Adrenal gland (tissue), 12 donors: ENCODE measurements around the gene COA1. TPM values are rescaled to one million over a fixed set of nuclear protein-coding genes. Genes with fewer than 3 reads are reported as not detected.

Experiments used
- DNase-seq, 7 donors: peaks; one replicate each; pipeline ENCODE4 v3.0.0-alpha.2; 2019 to 2020
- H3K27ac ChIP-seq, 5 donors: fragments of 200-600 bp; sonication (generic) in 4 of 5; 1 replicate in 3 of 5; 2 replicates in 2 of 5; pipeline versions ENCODE4 v1.5.1 to v1.8.0; 2016 to 2020; ENCODE audit warnings: mild to moderate bottlenecking in 1 of 5
- H3K27me3 ChIP-seq: fragments of 200-600 bp; 2 replicates; pipeline ENCODE4 v1.8.0; 2021
- H3K36me3 ChIP-seq, 2 donors: fragments of 200-600 bp; replicated peaks in 1 of 2; 1 replicate in 1 of 2; 2 replicates in 1 of 2; pipeline versions ENCODE4 v1.5.1 to v1.8.0; 2018 to 2022
- H3K4me1 ChIP-seq, 2 donors: fragments of 200-600 bp; replicated peaks in 1 of 2; 1 replicate in 1 of 2; 2 replicates in 1 of 2; pipeline versions ENCODE4 v1.5.1 to v1.8.0; 2018 to 2021
- H3K4me3 ChIP-seq, 4 donors: fragments of 200-600 bp; sonication (generic) in 3 of 4; one replicate each; pipeline ENCODE4 v1.5.1; 2016 to 2018
- H3K9me3 ChIP-seq, 3 donors: fragments of 200-600 bp; sonication (generic) in 1 of 3; replicated peaks in 1 of 3; 1 replicate in 2 of 3; 2 replicates in 1 of 3; pipeline versions ENCODE4 v1.5.1 to v1.8.0; 2016 to 2021
- POLR2A ChIP-seq, 2 donors: fragments of 450-650 bp; IDR thresholded peaks; one replicate each; pipeline ENCODE4 v1.6.1; 2017; ENCODE audit warnings: antibody characterized with exemption in 2 of 2, mild to moderate bottlenecking in 2 of 2, moderate library complexity in 1 of 2
- WGBS, 4 donors: extraction: QIAGEN DNeasy Blood & Tissue Kit in 2 of 4; methylation state at CpG; one replicate each; pipeline versions ENCODE4 v1.1.5 to v1.1.7; 2013 to 2017; 5-methylcytosine and 5-hydroxymethylcytosine counted together
- intact Hi-C, 2 donors: fragments of 100-400 bp; cut with DNase I; formaldehyde crosslinking; loops; one replicate each; pipeline versions ENCODE4 v1.14.1 to v1.15.0; 2022 to 2023
- polyA plus RNA-seq, 3 donors: library from polyadenylated mRNA; stranded (reverse); fragments of 200-250 nt in 2 of 3; fragments of 350-450 nt in 1 of 3; fragmentation: Illumina TruSeq in 1 of 3; extraction: RNeasy Lipid Tissue Mini Kit (QIAGEN cat#74804) in 1 of 3; gene quantifications; one replicate each; pipeline ENCODE4 v1.2.3, GENCODE V29; 2013 to 2014
- total RNA-seq, 9 donors: library from RNA; depleted of rRNA in 4 of 9; stranded (reverse); fragments of >200 nt in 4 of 9; fragments of 120-200 nt in 1 of 9; fragmentation: NEBNext Ultra II Directional in 1 of 9; extraction: Animal tissue kit (Norgen Biotek cat#: 25700) in 1 of 9; gene quantifications; one replicate each; pipeline versions ENCODE4 v1.1.0 to v1.2.4, GENCODE V29; 2013 to 2023
- TF ChIP-seq, protein P1 (sequence below), 6 experiments: fragments of 450-650 bp in 4 of 6; fragments of 200-600 bp in 2 of 6; sonication (generic) in 1 of 6; IDR thresholded peaks; 1 replicate in 5 of 6; 2 replicates in 1 of 6; pipeline versions ENCODE4 v1.5.1 to v1.8.0; 2016 to 2021; ENCODE audit warnings: antibody characterized with exemption in 6 of 6, mild to moderate bottlenecking in 2 of 6, moderate library complexity in 1 of 6
- donor health status: healthy with polysubstance abuse.
- donor health status: Bipolar disorder and iron deficiency.
- donor health status: DM: yes; HTN: yes; CAD: no.
- donor health status: DM: no; HTN: no; CAD: no.
- donor health status: DM: no; HTN: no; CAD: no.
- donor health status: DM: yes; HTN: yes; CAD: no.

The COA1 gene
- total and polyA plus RNA-seq, 12 donors = 19.0 to 60.0 (median 40.2) TPM

DNA sequence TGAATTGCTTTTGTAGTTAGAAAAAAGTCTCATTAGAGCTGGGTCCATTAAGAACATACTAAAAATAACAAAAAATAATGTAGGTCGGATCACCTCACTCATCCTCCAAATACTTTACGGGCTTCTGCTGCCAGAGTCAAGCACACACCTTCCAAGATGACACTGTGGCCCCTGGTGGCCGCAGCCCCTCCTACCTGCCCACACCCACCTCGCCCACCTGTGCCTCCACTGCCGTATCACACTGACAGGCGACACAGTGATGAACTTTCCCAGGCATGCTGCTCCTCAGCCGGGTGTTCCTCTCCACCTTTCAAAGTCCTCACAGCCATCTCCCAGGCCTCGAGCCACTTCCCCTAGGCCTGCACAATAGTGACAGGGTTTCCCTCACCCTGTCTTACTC, 85.5 kb downstream of the COA1 start:
- 78 to 90% (median 86%) methylated on average over 8 of the region's 8 CpGs for WGBS, 4 donors
- no peaks in the 10 kb centered on the region for H3K27me3 ChIP-seq
- H3K4me1 ChIP-seq = peaks cover 43 to 52% of the 10 kb centered on the region in 2 donors
- intact Hi-C loops = loop anchor here in 1 of 2 donors (10.0 kb wide), 1 partner anchor 49 kb away; no protein-coding TSS in a partner anchor
- peaks cover 0 to 2% of the 10 kb centered on the region in 2 donors for H3K36me3 ChIP-seq
- H3K4me3 ChIP-seq = no peak overlapping the region
- no peaks in the 10 kb centered on the region for H3K9me3 ChIP-seq
- DNase-seq = no peak
- TF ChIP-seq POLR2A (IDR thresholded peaks at IDR 0.05) = no peak
- TF ChIP-seq, protein P1, sequence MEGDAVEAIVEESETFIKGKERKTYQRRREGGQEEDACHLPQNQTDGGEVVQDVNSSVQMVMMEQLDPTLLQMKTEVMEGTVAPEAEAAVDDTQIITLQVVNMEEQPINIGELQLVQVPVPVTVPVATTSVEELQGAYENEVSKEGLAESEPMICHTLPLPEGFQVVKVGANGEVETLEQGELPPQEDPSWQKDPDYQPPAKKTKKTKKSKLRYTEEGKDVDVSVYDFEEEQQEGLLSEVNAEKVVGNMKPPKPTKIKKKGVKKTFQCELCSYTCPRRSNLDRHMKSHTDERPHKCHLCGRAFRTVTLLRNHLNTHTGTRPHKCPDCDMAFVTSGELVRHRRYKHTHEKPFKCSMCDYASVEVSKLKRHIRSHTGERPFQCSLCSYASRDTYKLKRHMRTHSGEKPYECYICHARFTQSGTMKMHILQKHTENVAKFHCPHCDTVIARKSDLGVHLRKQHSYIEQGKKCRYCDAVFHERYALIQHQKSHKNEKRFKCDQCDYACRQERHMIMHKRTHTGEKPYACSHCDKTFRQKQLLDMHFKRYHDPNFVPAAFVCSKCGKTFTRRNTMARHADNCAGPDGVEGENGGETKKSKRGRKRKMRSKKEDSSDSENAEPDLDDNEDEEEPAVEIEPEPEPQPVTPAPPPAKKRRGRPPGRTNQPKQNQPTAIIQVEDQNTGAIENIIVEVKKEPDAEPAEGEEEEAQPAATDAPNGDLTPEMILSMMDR (IDR thresholded peaks at IDR 0.05) = no peak
- no peak overlapping the region for H3K27ac ChIP-seq

GRCh38 chr7:43642897-43643630, 86.3 kb downstream of the COA1 start:
- Histone ChIP-seq H3K4me1 (peaks cover 36 to 46% of the 10 kb centered on the region in 2 donors), H3K9me3 (no peaks in the 10 kb centered on the region), H3K36me3 (peaks cover 0 to 3% of the 10 kb centered on the region in 2 donors), H3K27me3 (no peaks in the 10 kb centered on the region), H3K27ac (no peak overlapping the region), H3K4me3 (no peak overlapping the region)
- WGBS, 4 donors = 96 to 98% (median 97%) methylated on average over 10 to 13 of the region's 13 CpGs
- TF ChIP-seq, protein P1 (IDR thresholded peaks at IDR 0.05) = no peak
- no peak for TF ChIP-seq POLR2A (IDR thresholded peaks at IDR 0.05)
- DNase-seq = no peak
- intact Hi-C loops = loop anchor here in 1 of 2 donors (10.0 kb wide), 1 partner anchor 48 kb away; no protein-coding TSS in a partner anchor

DNA sequence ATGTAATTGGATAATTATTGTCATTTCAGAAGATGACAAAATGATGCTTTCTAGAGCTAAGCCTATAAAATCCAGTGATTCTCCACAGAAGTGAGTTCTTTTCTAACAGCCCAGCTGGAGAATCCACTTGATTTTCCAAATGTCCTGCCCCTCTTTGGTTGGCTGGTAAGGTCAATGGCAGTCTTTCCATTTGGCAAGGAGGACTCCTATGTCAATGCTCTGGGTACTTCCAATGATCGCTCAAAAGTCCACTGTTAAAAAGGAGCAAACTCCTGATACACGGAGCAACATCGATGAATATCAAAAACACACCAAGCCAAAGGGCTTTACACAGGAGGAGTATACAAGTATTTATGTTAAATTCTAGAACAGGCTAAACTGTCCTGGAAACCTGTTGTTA, 88.6 kb downstream of the COA1 start:
- no peak for TF ChIP-seq POLR2A (IDR thresholded peaks at IDR 0.05)
- TF ChIP-seq, protein P1 (IDR thresholded peaks at IDR 0.05) = no peak
- Histone ChIP-seq H3K27ac (peak overlapping the region in 4 of 5 donors; percentile 13 to 78 (median 70)), H3K4me1 (peaks cover 15 to 23% of the 10 kb centered on the region in 2 donors), H3K27me3 (no peaks in the 10 kb centered on the region), H3K4me3 (no peak overlapping the region), H3K9me3 (no peaks in the 10 kb centered on the region), H3K36me3 (peaks cover 0 to 12% of the 10 kb centered on the region in 2 donors)
- WGBS, 4 donors = 94 to 100% (median 98%) methylated on average over 3 of the region's 3 CpGs
- no peak for DNase-seq
- intact Hi-C loops = loop anchor here in 1 of 2 donors (10.0 kb wide), 1 partner anchor 46 kb away; no protein-coding TSS in a partner anchor

GRCh38 chr7:43639858-43640491, 89.3 kb downstream of the COA1 start:
- Histone ChIP-seq H3K27me3 (no peaks in the 10 kb centered on the region), H3K9me3 (no peaks in the 10 kb centered on the region), H3K27ac (peak overlapping the region; percentile 13 to 78 (median 68)), H3K4me3 (no peak overlapping the region), H3K36me3 (peaks cover 0 to 12% of the 10 kb centered on the region in 2 donors), H3K4me1 (peaks cover 15 to 23% of the 10 kb centered on the region in 2 donors)
- 19 to 23% (median 21%) methylated on average over 6 of the region's 6 CpGs for WGBS, 4 donors
- TF ChIP-seq, protein P1 (IDR thresholded peaks at IDR 0.05) = no peak
- no peak for TF ChIP-seq POLR2A (IDR thresholded peaks at IDR 0.05)
- intact Hi-C loops = loop anchor here in 1 of 2 donors (10.0 kb wide), 1 partner anchor 45 kb away; no protein-coding TSS in a partner anchor
- peak; percentile 63 to 89 (median 76) for DNase-seq
